GM12878 (cell line): ENCODE results near the gene AGER. TPM values are rescaled to one million over a fixed set of nuclear protein-coding genes. Genes with fewer than 3 reads are reported as not detected.

Experiments
- ATAC-seq: fragments of 200-7000 bp; cut with Tn5 transposase; 3 replicates; pipeline ENCODE4 v1.9.1; 2020; ENCODE audit warnings: mild to moderate bottlenecking, moderate library complexity
- BruUV-seq: library from RNA; stranded (reverse); fragments of 400-500 nt; replicated peaks from 2 replicates; lab custom pipeline; 2021; lab: Mats Ljungman, UMichigan
- CTCF ChIA-PET: fragments of 300-600 bp; sonication (Branson Sonifier 250); formaldehyde crosslinking; extraction: SDS; loops from one replicate; lab custom pipeline; 2021; ENCODE audit warnings: inconsistent platforms; lab: Yijun Ruan, JAX
- POLR2A ChIA-PET: fragments of 350-600 bp; formaldehyde crosslinking; extraction: SDS; loops from one replicate; lab custom pipeline; 2021; ENCODE audit warnings: inconsistent platforms; lab: Charles Lee
- RAD21 ChIA-PET: fragments of 300-600 bp; sonication (Branson Sonifier 250); formaldehyde crosslinking; loops from one replicate; lab custom pipeline; 2023; ENCODE audit warnings: antibody characterized with exemption; ENCODE audit not compliant: unreplicated experiment; lab: Charles Lee
- SMC1A ChIA-PET: fragments of 300-600 bp; sonication (Branson Sonifier 250); formaldehyde crosslinking; loops from one replicate; lab custom pipeline; 2023; ENCODE audit not compliant: unreplicated experiment, uncharacterized antibody; lab: Charles Lee
- DNase-seq: peaks from one replicate; pipeline ENCODE4 v3.0.0-alpha.2; 2011; ENCODE audit warnings: low read depth, low spot score
- FAIRE-seq: peaks from 3 replicates; lab custom pipeline; 2011; peaks lifted over from hg19 to GRCh38; lab: Jason Lieb, UNC
- H2AFZ ChIP-seq: 2 replicates; pipeline ENCODE4 v1.6.0; 2011; ENCODE audit warnings: low read depth, low read length, control low read depth; ENCODE audit not compliant: control insufficient read depth
- H3K27ac ChIP-seq: 2 replicates; pipeline ENCODE4 v1.5.1; 2011; ENCODE audit warnings: control low read depth; ENCODE audit not compliant: control insufficient read depth, insufficient read depth
- H3K27me3 ChIP-seq, 2 experiments: replicated peaks in 1 of 2; 2 replicates each; pipeline versions ENCODE4 v1.6.0 to v1.6.1; 2011; ENCODE audit warnings: low read length in 1 of 2; ENCODE audit not compliant: control insufficient read depth in 2 of 2, insufficient read depth in 2 of 2
- H3K36me3 ChIP-seq, 2 experiments: 2 replicates each; pipeline ENCODE4 v1.5.1; 2011; ENCODE audit warnings: low read length in 1 of 2; ENCODE audit not compliant: control insufficient read depth in 2 of 2, insufficient read depth in 2 of 2
- H3K4me1 ChIP-seq: 2 replicates; pipeline ENCODE4 v1.6.1; 2011; ENCODE audit warnings: mild to moderate bottlenecking, low read length, moderate library complexity, mixed read lengths; ENCODE audit not compliant: control insufficient read depth, insufficient read depth
- H3K4me2 ChIP-seq: 2 replicates; pipeline ENCODE4 v1.6.0; 2011; ENCODE audit warnings: control low read depth; ENCODE audit not compliant: control insufficient read depth, insufficient read depth
- H3K4me3 ChIP-seq: fragments of 200-600 bp; sonication (generic); 2 replicates; pipeline ENCODE4 v1.5.1; 2016
- H3K79me2 ChIP-seq: 2 replicates; pipeline ENCODE4 v1.6.0; 2011; ENCODE audit warnings: low read length; ENCODE audit not compliant: control insufficient read depth, insufficient read depth
- H3K9ac ChIP-seq: 2 replicates; pipeline ENCODE4 v1.8.0; 2011; ENCODE audit warnings: low read length, control low read depth, mixed read lengths; ENCODE audit not compliant: control insufficient read depth, insufficient read depth
- H3K9me3 ChIP-seq: replicated peaks from 3 replicates; pipeline ENCODE4 v1.5.1; 2011; ENCODE audit warnings: mild to moderate bottlenecking, low read length; ENCODE audit not compliant: control insufficient read depth, insufficient read depth
- H4K20me1 ChIP-seq: 2 replicates; pipeline ENCODE4 v1.6.0; 2011; ENCODE audit not compliant: control insufficient read depth, insufficient read depth
- CTCF ChIP-seq, 3 experiments: IDR thresholded peaks in 2 of 3; conservative IDR thresholded peaks in 1 of 3; 2 replicates each; pipeline ENCODE4 v1.5.1; 2011; ENCODE audit warnings: low read depth in 3 of 3, low read length in 3 of 3, mild to moderate bottlenecking in 3 of 3, control low read depth in 2 of 3, moderate library complexity in 2 of 3, inconsistent platforms in 1 of 3, mixed read lengths in 1 of 3; ENCODE audit not compliant: control insufficient read depth in 2 of 3, insufficient read depth in 1 of 3; ENCODE audit errors: extremely low read depth in 1 of 3
- ETV6 ChIP-seq, 2 experiments: fragments of 450-650 bp in 1 of 2; IDR thresholded peaks in 1 of 2; conservative IDR thresholded peaks in 1 of 2; 2 replicates each; pipeline ENCODE4 v1.6.1; 2014; ENCODE audit warnings: antibody characterized with exemption in 1 of 2, borderline replicate concordance in 1 of 2, low read depth in 1 of 2, mild to moderate bottlenecking in 1 of 2, moderate library complexity in 1 of 2
- HDGF ChIP-seq: fragments of 450-650 bp; IDR thresholded peaks from 2 replicates; pipeline ENCODE4 v1.6.1; 2016; ENCODE audit warnings: antibody characterized with exemption
- MAX ChIP-seq: IDR thresholded peaks from 2 replicates; pipeline ENCODE4 v1.6.1; 2012; ENCODE audit warnings: low read depth, low read length, improper control_type of control experiment
- POLR2A ChIP-seq: IDR thresholded peaks from 2 replicates; pipeline ENCODE4 v1.6.1; 2011; ENCODE audit warnings: low read depth, mild to moderate bottlenecking, low read length
- SREBF2 ChIP-seq: IDR thresholded peaks from 2 replicates; pipeline ENCODE4 v1.6.1; 2012; ENCODE audit warnings: mild to moderate bottlenecking, low read length
- ZBTB4 ChIP-seq: fragments of 450-650 bp; formaldehyde crosslinking; IDR thresholded peaks from 2 replicates; pipeline ENCODE4 v1.4.0; 2022; ENCODE audit warnings: mild to moderate bottlenecking, moderate library complexity
- WGBS: methylation state at CpG from one replicate; pipeline ENCODE4 v1.1.6; 2016; ENCODE audit warnings: low lambda C conversion rate; ENCODE audit not compliant: insufficient replicate concordance, insufficient coverage; ENCODE audit errors: missing lambda C conversion rate; 5-methylcytosine and 5-hydroxymethylcytosine counted together
- in situ Hi-C: fragments of 300-500 bp; cut with MboI; formaldehyde crosslinking; loops from 9 replicates; pipeline ENCODE4 v1.14.3; 2018; ENCODE audit warnings: mixed read lengths
- intact Hi-C: fragments of 100-400 bp; cut with micrococcal nuclease; formaldehyde crosslinking; loops from one replicate; pipeline ENCODE4 v1.14.2; 2022; ENCODE audit not compliant: unreplicated experiment
- polyA plus RNA-seq, 11 experiments: library from polyadenylated mRNA; depleted of rRNA in 4 of 11; unstranded in 6 of 11; stranded (reverse) in 5 of 11; fragments of >200 nt; fragmentation: Nextera tagmentation in 4 of 11; fragmentation: Illumina TruSeq in 1 of 11; extraction: Ambion mirVana in 4 of 11; extraction: Trizol in 1 of 11; gene quantifications; 1 replicate in 1 of 11; 2 replicates in 10 of 11; pipeline versions ENCODE4 v1.2.1 to v1.2.3, GENCODE V29; 2011 to 2016; ENCODE audit warnings: inconsistent platforms in 2 of 11, missing spikeins in 2 of 11, low read depth in 1 of 11
- total RNA-seq, 4 experiments: library from RNA; depleted of rRNA in 3 of 4; stranded (reverse); fragments of >200 nt in 3 of 4; fragmentation: Illumina TruSeq in 1 of 4; extraction: Trizol in 1 of 4; gene quantifications; 2 replicates each; pipeline versions ENCODE4 v1.2.1 to v1.2.3, GENCODE V29; 2013 to 2021

Gene AGER
- total and polyA plus RNA-seq, 10 of the 15 experiments (the other 5 are each of a cell fraction or from before 2014, with no cell fraction given), result 1.1 to 18.2 (median 3.9) TPM

GRCh38 chr6:32183030-32183429, 1.0 kb downstream of the AGER start (continued):
- no peak for TF ChIP-seq ZBTB4 (CRISPR knock-in tag)
- TF ChIP-seq CTCF (IDR thresholded peaks at IDR 0.05 in 2 of 3, conservative IDR thresholded peaks at IDR 0.05 in 1 of 3; ENCODE audit: control insufficient read depth in 2 of 3, extremely low read depth in 1 of 3, insufficient read depth in 1 of 3, low read depth in 3 of 3, low read length in 3 of 3), result no peak

GRCh38 chr6:32182555-32182981, 1.5 kb downstream of the AGER start:
- intact Hi-C loops, result no loop called here
- H4K20me1 ChIP-seq, result no peaks in the 10 kb centered on the region
- no peak for ATAC-seq
- ChIA-PET RAD21 (interaction anchor here (1.2 kb wide), 1 partner anchor 13 kb away, joined by 3 read pairs; no protein-coding TSS in a partner anchor), CTCF (interaction anchor here (1.0 kb wide), 1 partner anchor 13 kb away, joined by 4 read pairs; no protein-coding TSS in a partner anchor), SMC1A (interaction anchor here (1.5 kb wide), 1 partner anchor 13 kb away, joined by 3 read pairs; no protein-coding TSS in a partner anchor), POLR2A (no interaction called here)
- FAIRE-seq, result no peak
- WGBS, result 93% methylated on average over 10 of the region's 10 CpGs
- no peak overlapping the region for H3K27ac ChIP-seq
- H3K79me2 ChIP-seq, result peaks cover 17% of the 10 kb centered on the region
- H3K4me3 ChIP-seq, result no peak overlapping the region
- peaks cover 17% of the 10 kb centered on the region for H3K4me1 ChIP-seq
- H2AFZ ChIP-seq, result no peak overlapping the region
- H3K27me3 ChIP-seq, result no peaks in the 10 kb centered on the region
- no peak for DNase-seq
- TF ChIP-seq POLR2A, result peak; percentile 31
- no peak for TF ChIP-seq ETV6 (conservative IDR thresholded peaks at IDR 0.05 in 1 of 2, IDR thresholded peaks at IDR 0.05 in 1 of 2; ENCODE audit: borderline replicate concordance in 1 of 2, low read depth in 1 of 2)
- no peak for TF ChIP-seq MAX
- no peak for TF ChIP-seq CTCF (IDR thresholded peaks at IDR 0.05 in 2 of 3, conservative IDR thresholded peaks at IDR 0.05 in 1 of 3; ENCODE audit: control insufficient read depth in 2 of 3, extremely low read depth in 1 of 3, insufficient read depth in 1 of 3, low read depth in 3 of 3, low read length in 3 of 3)
- TF ChIP-seq SREBF2, result no peak
- no peak for TF ChIP-seq HDGF
- H3K9ac ChIP-seq, result no peak overlapping the region
- H3K36me3 ChIP-seq, result peaks cover 4 to 7% of the 10 kb centered on the region in 2 experiments; a peak in 3 of 4 replicates
- no TSS peak for BruUV-seq
- H3K4me2 ChIP-seq, result no peak overlapping the region
- in situ Hi-C loops, result no loop called here
- no peaks in the 10 kb centered on the region for H3K9me3 ChIP-seq
